MM.1S (cell line): ENCODE measurements around the gene ENGASE.

ENCODE experiments used
- DNase-seq: peaks from one replicate; pipeline ENCODE4 v3.0.0-alpha.2; 2015
- H2AFZ ChIP-seq: fragments of 300-600 bp; sonication (generic); 2 replicates; pipeline ENCODE4 v1.6.0; 2016; ENCODE audit warnings: antibody characterized with exemption, low read length
- H3F3A ChIP-seq: fragments of 300-600 bp; sonication (generic); 2 replicates; pipeline ENCODE4 v1.6.1; 2016; ENCODE audit warnings: mild to moderate bottlenecking, antibody characterized with exemption, low read length, moderate library complexity, mixed read lengths; ENCODE audit not compliant: insufficient read depth
- H3K27ac ChIP-seq: fragments of 300-600 bp; sonication (generic); 2 replicates; pipeline ENCODE4 v1.5.1; 2016; ENCODE audit warnings: mild to moderate bottlenecking, low read length
- H3K27me3 ChIP-seq: fragments of 300-600 bp; sonication (generic); replicated peaks from 2 replicates; pipeline ENCODE4 v1.6.0; 2016; ENCODE audit warnings: low read length; ENCODE audit not compliant: insufficient read depth
- H3K36me3 ChIP-seq: fragments of 300-600 bp; sonication (generic); replicated peaks from 2 replicates; pipeline ENCODE4 v1.6.1; 2016; ENCODE audit warnings: mild to moderate bottlenecking, low read length, mixed read lengths; ENCODE audit not compliant: insufficient read depth
- H3K4me1 ChIP-seq: fragments of 300-600 bp; sonication (generic); 2 replicates; pipeline ENCODE4 v1.6.1; 2016; ENCODE audit warnings: low read length, mixed read lengths
- H3K4me2 ChIP-seq: fragments of 300-600 bp; sonication (generic); 2 replicates; pipeline ENCODE4 v1.6.0; 2016; ENCODE audit warnings: low read depth, low read length
- H3K4me3 ChIP-seq: fragments of 300-600 bp; sonication (generic); 2 replicates; pipeline ENCODE4 v1.5.1; 2016; ENCODE audit warnings: low read length, mixed read lengths
- H3K79me2 ChIP-seq: fragments of 300-600 bp; sonication (generic); 2 replicates; pipeline ENCODE4 v1.6.1; 2016; ENCODE audit warnings: mixed run types, low read length, mixed read lengths
- H3K9ac ChIP-seq: fragments of 300-600 bp; sonication (generic); 2 replicates; pipeline ENCODE4 v1.6.1; 2016; ENCODE audit warnings: low read length, mixed read lengths
- H3K9me2 ChIP-seq: fragments of 300-600 bp; sonication (generic); replicated peaks from 2 replicates; pipeline ENCODE4 v1.6.1; 2016; ENCODE audit warnings: mild to moderate bottlenecking, low read length, mixed read lengths; ENCODE audit not compliant: insufficient read depth
- H3K9me3 ChIP-seq: fragments of 300-600 bp; sonication (generic); replicated peaks from 2 replicates; pipeline ENCODE4 v1.6.1; 2016; ENCODE audit warnings: mild to moderate bottlenecking, low read length, mixed read lengths; ENCODE audit not compliant: insufficient read depth
- H4K20me1 ChIP-seq: fragments of 300-600 bp; sonication (generic); 2 replicates; pipeline ENCODE4 v1.6.1; 2016; ENCODE audit warnings: mild to moderate bottlenecking, low read length, moderate library complexity, mixed read lengths; ENCODE audit not compliant: insufficient read depth
- CTCF ChIP-seq: fragments of 300-600 bp; sonication (generic); IDR thresholded peaks from 2 replicates; pipeline ENCODE4 v1.5.1; 2016; ENCODE audit warnings: antibody characterized with exemption, low read length, mixed read lengths
- EZH2 ChIP-seq: fragments of 300-600 bp; sonication (generic); optimal IDR thresholded peaks from 2 replicates; pipeline ENCODE3; 2017; ENCODE audit warnings: low read depth, mild to moderate bottlenecking, antibody characterized with exemption, low read length, mixed read lengths
- EZH2phosphoT487 ChIP-seq: fragments of 300-600 bp; sonication (generic); IDR thresholded peaks from 2 replicates; pipeline ENCODE4 v1.6.1; 2018; ENCODE audit warnings: antibody characterized with exemption, low read length

Gene ENGASE

GRCh38 chr17:79102214-79102613, 27.6 kb downstream of the ENGASE start:
- no peaks in the 10 kb centered on the region for H3K4me1 ChIP-seq
- no peak overlapping the region for H3K4me2 ChIP-seq
- no peaks in the 10 kb centered on the region for H3K79me2 ChIP-seq
- H3K27me3 ChIP-seq, result peaks cover 96% of the 10 kb centered on the region
- no peaks in the 10 kb centered on the region for H3K9me3 ChIP-seq
- H2AFZ ChIP-seq, result no peak overlapping the region
- no peak overlapping the region for H3K9ac ChIP-seq
- no peaks in the 10 kb centered on the region for H4K20me1 ChIP-seq
- no peak for DNase-seq
- no peaks in the 10 kb centered on the region for H3F3A ChIP-seq
- TF ChIP-seq EZH2phosphoT487 (no peak), EZH2 (no peak), CTCF (no peak)
- H3K9me2 ChIP-seq, result no peaks in the 10 kb centered on the region
- no peaks in the 10 kb centered on the region for H3K36me3 ChIP-seq
- no peak overlapping the region for H3K4me3 ChIP-seq
- no peak overlapping the region for H3K27ac ChIP-seq

- Histone ChIP-seq H3K4me1 (no peaks in the 10 kb centered on the region), H4K20me1 (no peaks in the 10 kb centered on the region), H3K36me3 (no peaks in the 10 kb centered on the region), H3K4me2 (no peak overlapping the region), H3K27me3 (peaks cover 99% of the 10 kb centered on the region), H3K79me2 (no peaks in the 10 kb centered on the region), H3F3A (no peaks in the 10 kb centered on the region), H3K27ac (no peak overlapping the region), H3K9ac (no peak overlapping the region), H2AFZ (no peak overlapping the region), H3K9me3 (no peaks in the 10 kb centered on the region), H3K4me3 (no peak overlapping the region), H3K9me2 (no peaks in the 10 kb centered on the region)
- DNase-seq, result no peak
- TF ChIP-seq EZH2phosphoT487 (no peak), EZH2 (no peak), CTCF (no peak)
Measured at GRCh38 chr17:79104898-79105600, 30.4 kb downstream of the ENGASE start.

- no peaks in the 10 kb centered on the region for H3K79me2 ChIP-seq
- no peaks in the 10 kb centered on the region for H3K4me1 ChIP-seq
- no peaks in the 10 kb centered on the region for H3K9me2 ChIP-seq
- H2AFZ ChIP-seq, result no peak overlapping the region
- H3F3A ChIP-seq, result no peaks in the 10 kb centered on the region
- no peak overlapping the region for H3K4me3 ChIP-seq
- TF ChIP-seq CTCF, result no peak
- TF ChIP-seq EZH2, result no peak
- no peak for TF ChIP-seq EZH2phosphoT487
- H3K9ac ChIP-seq, result no peak overlapping the region
- no peak overlapping the region for H3K27ac ChIP-seq
- no peak for DNase-seq
- H3K27me3 ChIP-seq, result peaks cover 99% of the 10 kb centered on the region
- no peaks in the 10 kb centered on the region for H3K9me3 ChIP-seq
- H3K4me2 ChIP-seq, result no peak overlapping the region
- no peaks in the 10 kb centered on the region for H3K36me3 ChIP-seq
- H4K20me1 ChIP-seq, result no peaks in the 10 kb centered on the region
Measured at GRCh38 chr17:79105937-79106336, 31.3 kb downstream of the ENGASE start.
